NCI-H1105 (cell line): ENCODE results near the gene IQGAP2.
"Not testable (repeated sequence)": the region's sequence is repeated elsewhere in the genome, so short reads cannot be mapped to it uniquely, and the experiment has no call there.

Experiments used
- DNase-seq: peaks from one replicate; lab custom pipeline; 2025; lab: John Stamatoyannopoulos, UW

The IQGAP2 gene

DNA sequence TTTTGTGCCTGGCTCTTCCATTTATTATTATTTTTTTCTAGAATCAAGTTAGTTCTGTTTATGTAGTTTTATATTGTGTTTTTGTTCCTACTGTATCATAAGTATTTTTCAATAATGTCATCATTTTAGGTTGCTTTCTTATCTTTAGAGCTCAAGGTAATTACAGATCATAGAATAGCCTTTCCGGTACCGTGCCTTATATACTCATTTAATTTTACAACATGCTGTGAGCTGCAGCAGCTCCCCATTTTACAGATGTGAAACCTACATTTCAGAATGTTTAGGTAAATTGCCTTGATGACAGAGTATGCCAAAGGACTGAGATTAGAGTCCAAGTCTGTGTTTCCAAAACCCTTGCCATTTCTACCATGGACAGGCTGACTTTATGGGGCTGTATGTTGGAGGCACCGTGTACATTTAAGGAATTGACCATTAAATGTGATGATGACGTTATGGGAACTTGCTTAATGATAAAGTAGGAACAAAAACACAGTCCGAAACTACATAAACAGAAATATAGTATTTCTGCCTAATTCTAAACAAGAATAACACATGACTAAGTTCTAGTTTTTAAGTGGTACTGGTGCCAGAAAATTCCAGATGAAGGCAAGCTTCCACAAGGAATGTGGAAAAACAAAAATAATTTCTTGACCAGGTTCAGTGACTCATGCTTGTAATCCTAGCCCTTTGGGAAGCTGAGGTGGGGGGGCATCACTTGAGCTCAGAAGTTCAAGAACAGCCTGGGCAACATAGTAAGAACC lies 97.7 kb downstream of the IQGAP2 start:
- DNase-seq: no peak

GRCh38 chr5:76503929-76504328 lies 100.8 kb downstream of the IQGAP2 start:
- no peak for DNase-seq

DNA sequence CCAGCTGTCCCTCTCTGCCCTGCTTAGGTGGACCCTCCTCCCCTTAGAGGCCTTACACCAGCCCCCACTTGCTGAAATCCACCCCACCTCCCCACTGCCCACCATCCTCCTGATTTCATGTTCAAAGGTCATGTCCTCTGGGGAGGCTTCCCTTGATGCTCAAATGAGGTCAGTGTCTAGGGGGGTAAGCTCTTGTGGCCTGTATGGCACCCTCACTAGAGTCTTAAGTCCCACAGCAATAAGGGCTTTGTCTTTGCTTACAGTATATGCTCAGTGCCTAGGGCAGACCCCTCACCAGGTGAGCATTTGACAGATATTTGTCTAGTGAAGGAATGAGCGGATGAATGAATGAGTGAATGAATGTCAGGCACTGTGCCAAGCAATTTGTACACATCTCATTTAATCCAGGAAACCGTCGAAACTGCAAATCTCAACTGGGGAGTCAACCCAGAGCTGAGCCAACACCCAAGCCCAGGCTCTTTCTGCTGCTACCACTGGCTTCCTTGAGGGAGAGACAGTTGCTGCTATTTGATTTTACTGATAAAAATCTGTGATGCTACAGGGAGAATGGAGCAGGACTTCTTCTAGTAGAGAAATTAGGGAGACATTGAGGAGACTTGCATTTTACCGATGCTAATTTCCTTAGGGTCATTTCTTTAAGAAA lies 101.9 kb downstream of the IQGAP2 start:
- no peak for DNase-seq

- no peak for DNase-seq
Measured at GRCh38 chr5:76513476-76513875, 110.4 kb downstream of the IQGAP2 start.

- DNase-seq: no peak
Measured at GRCh38 chr5:76514292-76514691, 111.2 kb downstream of the IQGAP2 start.

DNA sequence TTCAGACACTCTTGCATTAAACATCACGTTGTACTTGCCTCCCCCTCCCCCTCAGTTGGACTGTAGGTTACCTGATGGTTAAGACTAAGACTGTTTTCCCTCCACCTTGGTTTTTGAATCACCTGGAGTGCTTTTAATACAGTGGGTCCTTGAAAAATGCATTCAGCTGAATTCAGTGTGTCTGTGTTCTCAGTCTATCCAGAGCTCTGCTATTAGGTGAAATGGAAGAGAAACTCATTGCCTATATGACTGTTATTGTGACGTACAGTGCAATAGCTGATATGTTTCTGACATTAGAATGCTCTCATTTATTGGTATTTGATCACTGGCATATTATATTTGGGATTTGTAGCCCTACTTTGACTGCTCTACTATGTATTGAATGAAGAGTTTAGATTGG lies 111.6 kb downstream of the IQGAP2 start:
- no peak for DNase-seq

DNA sequence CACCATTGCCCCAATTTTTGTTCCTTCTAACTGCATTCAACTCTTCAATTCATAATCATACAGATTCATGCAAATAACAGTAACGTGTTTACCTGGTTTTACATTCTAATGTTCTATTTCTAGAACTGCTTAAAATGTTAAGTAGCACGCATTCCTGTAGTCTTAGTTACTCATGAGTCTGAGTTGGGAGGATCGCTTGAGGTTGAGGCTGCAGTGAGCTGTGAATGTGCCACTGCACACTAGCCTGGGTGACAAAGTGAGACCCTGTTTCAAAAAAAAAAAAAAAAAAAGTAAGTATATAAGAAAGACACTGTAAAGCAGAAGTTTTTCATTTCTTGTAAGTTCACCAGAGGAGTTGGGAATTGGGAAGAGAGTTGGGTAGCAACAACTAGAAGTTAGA lies 114.2 kb downstream of the IQGAP2 start:
- no peak for DNase-seq

GRCh38 chr5:76518246-76518645 lies 115.2 kb downstream of the IQGAP2 start:
- not testable (repeated sequence) for DNase-seq

DNA sequence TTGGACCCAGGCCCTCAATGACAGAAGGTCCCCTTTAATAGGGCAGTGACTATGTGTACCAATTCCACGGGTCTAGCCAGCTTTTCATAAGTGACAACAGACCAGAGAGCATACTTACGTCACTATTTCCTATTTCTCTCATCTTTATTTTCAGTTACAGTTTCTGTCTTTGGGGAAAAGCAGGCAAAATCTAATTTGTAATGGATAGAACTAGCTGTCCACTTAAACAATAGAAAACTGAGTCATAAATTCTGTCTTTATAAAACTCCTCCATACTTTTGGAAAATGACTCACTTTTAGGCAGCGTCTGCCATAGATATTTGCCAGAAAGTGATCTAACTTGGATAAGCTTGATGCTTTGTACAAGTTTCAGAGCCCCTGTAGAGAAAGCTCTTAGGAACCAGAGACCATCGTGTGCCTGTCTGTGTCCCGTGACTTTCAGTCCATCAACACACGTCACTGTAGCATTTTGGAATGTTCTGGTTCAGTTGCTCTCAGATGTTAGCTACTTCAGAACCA lies 118.2 kb downstream of the IQGAP2 start:
- no peak for DNase-seq

- no peak for DNase-seq
Measured at GRCh38 chr5:76522103-76522935, 119.2 kb downstream of the IQGAP2 start.

DNA sequence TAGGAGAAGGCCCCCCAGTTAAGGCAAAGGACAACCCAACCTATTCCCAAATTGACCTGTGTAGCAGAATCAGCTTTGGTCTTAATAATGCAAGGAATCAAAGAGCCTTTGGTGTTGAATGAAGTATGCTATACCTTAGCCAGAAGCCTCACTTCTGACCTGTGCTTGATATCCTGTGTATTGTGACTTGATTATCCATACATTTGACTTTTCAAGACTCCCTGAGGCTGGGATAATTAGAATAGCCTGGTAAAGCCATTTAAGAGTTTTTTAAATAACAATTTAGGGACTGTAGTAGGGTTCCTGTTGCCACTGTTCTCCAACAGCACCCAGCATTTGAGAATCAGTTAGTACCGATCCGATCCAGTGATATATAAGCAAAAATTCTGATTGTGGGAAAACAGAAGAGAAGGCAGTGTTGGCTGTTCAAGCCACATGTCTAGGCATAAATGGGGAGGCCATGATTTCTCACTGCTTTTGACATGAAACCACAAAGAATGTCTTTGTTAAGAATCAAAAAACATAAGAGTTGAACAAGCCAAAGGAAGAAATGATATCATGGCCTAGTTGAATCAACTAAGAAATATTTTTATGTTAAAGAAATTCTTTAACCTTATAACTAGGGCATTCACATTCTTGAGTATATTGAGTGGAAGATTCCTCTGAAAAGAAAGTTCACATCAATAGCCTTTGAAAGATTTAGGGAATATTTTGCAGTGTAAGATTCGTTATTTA lies 121.2 kb downstream of the IQGAP2 start:
- no peak for DNase-seq

GRCh38 chr5:76524868-76525267 lies 121.8 kb downstream of the IQGAP2 start:
- DNase-seq: no peak

GRCh38 chr5:76525956-76526355 lies 122.9 kb downstream of the IQGAP2 start:
- no peak for DNase-seq

- DNase-seq: no peak
Measured at GRCh38 chr5:76526950-76527583, 124.0 kb downstream of the IQGAP2 start.

GRCh38 chr5:76527685-76528161 lies 124.6 kb downstream of the IQGAP2 start:
- DNase-seq: no peak

DNA sequence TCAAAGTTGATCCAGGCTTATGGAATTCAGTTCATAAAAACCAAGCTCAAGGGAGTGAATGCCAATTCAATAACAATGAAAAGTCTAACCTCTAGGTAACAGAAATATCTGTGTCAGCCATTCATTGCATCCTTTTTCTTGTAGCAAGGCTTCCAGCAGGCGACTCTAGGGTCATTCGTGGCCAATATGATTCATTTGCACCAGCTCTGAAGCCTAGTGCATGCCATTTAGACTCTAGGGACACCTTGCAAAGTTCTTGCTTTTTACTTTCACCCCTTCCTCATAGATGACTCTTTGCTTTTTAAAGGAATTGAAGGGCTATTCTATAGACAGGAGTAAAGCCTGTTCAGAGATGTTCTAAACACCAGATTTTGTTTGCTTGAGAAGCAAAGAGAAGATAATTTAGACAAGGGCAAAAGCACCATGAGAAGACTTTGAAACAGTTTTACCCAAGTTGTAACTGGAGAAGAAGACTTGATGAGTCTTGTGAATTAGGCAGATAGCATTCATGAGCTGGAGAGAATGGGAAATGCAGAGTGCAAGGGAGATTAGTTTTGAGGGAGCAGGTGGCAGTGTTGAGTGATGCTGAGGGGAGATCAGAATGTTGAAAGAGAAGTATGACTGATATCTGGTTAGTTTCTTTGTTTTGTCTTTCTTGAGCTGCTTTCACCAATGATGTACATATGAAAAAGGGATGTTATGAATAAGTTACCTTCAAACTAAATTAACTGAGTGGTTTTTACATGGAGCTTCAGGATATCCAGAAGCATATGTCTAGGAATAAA lies 125.7 kb downstream of the IQGAP2 start:
- no peak for DNase-seq

GRCh38 chr5:76529464-76530344 lies 126.6 kb downstream of the IQGAP2 start:
- no peak for DNase-seq

GRCh38 chr5:76532052-76532451 lies 129.0 kb downstream of the IQGAP2 start:
- no peak for DNase-seq

DNA sequence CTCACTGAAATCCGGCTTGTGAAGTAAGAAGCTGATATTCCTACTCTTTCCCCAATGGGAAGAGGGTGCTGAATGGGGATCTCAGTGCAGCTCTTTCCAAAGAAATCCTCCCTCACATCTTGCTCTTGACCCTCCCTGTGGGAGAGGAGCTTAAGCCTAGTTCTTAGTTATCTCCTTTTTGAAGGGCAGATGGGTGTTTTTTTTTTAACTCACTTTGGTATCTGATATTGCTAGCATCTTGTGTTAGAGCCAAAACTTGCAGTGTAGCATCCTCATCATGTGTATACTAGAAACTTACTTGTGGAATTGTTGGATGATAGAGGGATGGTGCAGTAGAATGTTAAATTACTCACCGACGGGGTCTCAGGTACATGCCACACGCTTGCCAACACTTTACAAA lies 129.9 kb downstream of the IQGAP2 start:
- DNase-seq: no peak
